NCI-H1105 (cell line): ENCODE data around the gene CEP104.

ENCODE experiments used
- DNase-seq: peaks from one replicate; lab custom pipeline; 2025; lab: John Stamatoyannopoulos, UW

The CEP104 gene

DNA sequence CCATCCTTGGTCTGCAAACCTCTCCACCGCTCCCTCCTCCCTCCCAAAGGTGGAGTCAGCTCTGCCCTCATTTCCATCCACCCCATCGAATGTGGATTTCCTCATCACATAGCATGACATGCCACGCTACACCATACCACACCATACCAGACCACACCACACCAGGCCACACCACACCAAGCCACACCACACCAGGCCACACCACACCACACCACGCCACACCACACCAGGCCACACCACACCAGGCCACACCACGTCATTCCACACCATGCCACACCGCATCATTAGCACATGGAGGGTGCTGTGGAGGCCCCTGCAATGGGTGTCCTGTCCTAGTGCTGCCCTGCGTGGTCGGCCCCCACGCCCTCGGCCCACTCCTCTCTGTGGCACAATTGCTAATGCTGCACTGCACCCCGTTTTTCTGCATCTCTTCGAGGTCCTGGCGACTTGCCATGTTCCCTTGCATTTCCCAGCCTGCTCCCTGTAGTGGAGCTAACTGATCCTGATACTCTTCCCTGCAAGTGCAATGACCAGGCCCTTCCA, 11.5 kb upstream of the CEP104 start:
- no peak for DNase-seq

- no peak for DNase-seq
These were observed 8.7 kb upstream of the CEP104 start for GRCh38 chr1:3865606-3866160.

DNA sequence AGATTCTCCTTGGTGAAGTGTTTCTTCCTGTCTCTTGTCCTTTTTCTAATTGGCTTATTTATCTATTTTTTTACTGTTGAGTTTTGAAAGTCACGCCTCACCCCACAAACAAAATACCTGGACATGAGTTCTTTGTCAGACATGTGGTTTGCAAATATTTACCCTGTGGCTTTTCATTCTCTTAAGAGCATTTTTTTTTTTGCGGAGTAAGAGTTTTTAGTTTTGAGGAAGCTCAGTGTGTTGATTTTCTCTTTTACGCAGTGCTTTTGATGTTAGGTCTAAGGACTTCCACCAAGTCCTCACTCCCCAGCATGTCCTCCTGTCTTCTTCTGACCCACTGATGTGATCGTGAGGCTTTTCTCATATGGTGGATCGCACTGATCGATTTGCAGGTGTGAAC, 7.9 kb upstream of the CEP104 start:
- no peak for DNase-seq

DNA sequence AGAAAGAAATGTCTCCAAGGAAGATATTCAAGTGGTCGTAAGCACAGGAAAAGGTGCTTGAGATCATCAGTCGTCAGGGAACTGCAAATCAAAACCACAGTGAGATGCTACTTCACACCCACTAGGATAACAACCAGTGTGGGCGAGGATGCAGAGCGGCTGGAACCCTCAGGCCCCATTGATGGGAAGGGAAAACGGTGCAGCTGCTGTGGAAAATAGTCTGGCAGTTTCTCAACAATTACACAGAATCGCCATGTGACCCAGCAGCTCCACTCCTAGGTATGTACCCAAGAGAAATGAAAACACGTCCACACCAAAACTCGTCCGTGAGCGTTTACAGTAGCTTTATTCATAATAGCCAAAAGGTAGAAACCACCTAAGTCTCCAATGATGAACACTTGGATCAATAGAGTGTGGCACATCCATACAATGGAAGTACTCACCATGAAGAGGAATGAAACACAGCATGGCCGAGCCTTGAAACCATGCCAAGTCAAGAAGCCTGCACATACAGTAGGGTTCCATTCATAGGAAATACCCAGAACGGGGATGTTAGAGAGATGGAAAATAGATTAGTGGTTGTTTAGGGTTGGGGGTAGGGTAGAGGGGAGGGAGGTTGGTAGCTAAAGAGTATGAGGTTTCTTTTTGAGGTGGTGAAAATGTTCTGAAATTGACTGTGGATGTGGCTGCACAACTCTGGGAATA, 6.4 kb upstream of the CEP104 start:
- DNase-seq = no peak

DNA sequence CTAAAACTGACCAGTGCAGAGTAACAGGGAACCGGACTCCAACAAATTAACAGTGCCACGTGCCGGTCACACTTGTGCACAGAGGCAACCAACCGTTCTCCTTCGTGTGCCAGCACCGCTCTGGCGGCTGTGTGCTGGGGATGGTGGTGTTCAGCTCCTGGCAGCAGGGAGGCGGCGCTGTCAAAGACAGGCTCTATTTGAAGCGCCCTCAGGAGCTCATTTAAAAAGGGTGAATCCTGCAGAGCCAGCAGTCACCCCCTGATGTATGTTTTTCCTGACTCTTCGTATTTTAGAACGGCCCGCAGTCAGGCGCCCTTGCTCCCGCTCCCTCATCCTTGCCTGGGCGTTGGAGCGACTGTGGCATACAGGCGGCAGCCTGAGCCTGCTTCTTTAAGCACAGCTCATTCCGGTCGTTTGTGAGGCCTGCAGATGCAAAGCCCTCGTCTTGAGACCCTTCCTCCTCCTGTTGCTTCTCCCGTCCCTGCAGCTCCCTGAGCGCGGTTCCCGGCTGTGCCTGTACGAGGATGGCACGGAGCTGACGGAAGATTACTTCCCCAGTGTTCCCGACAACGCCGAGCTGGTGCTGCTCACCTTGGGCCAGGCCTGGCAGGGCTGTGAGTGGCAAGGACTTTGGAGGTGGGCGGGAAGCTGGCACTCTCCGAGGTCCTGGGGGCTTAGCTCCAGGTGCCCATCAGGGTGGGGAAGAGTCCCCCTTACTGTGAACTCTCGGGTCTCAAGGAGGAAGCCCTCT, 1.4 kb upstream of the CEP104 start:
- DNase-seq = peak; percentile 1

GRCh38 chr1:3857791-3858129, 749 bp upstream of the CEP104 start:
- no peak for DNase-seq

DNA sequence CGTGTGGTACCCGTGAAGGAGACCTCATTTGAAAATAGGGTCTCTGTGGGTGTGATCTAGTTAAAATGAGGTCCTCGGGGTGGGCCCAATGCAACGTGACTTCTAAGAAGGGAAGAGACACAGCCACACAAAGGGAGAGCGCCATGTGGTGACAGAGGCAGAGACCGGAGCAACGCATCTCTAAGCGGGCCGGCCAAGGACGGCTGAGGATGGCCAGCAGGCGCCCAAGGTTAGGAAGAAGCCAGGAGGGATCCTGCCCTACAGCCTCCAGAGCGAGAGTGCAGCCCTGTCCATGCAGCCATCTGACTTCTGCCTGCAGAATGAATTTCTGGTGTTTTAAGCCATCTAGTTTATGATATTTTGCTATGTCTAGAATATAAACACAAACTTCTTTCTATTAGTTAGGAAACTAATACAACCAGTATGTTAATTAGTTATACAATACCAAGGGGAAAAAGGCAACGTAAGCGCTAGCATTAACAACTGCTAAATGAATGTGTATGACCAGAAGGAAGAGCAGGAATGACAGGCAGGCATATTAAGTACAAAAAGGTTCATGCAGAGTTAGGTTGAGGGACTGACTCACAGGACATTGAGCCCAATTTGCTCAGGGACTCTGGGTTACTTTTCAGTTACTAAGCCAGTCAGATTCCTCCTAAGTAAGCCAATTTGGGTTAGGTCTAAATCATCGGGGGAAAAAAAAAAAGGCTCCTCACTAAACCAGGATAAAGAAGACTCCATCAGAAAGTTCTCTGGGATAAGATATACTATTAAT, 4.1 kb downstream of the CEP104 start:
- DNase-seq = no peak

- DNase-seq = no peak
These were observed 4.9 kb downstream of the CEP104 start for GRCh38 chr1:3852091-3852490.

- DNase-seq = no peak
These were observed 5.7 kb downstream of the CEP104 start for GRCh38 chr1:3851292-3851691.

DNA sequence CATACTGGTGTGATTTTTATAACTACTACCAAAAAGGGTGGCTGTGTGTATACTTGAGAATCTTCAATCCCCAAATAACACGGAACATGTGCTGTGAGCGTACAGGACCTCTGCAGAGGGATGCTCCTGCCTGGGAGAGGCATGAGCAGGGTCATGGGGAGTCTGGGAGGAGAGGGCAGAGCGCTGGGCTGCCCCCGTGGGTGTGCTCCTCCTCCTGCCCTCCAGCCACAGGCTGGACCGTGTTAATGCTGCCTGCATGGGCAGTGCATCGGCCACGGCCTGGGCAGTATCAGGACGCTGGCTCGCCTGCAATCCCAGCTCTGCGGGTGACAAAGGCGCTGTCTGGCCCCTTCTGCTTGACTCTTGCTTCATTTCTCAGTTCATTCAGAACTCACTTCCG, 6.2 kb downstream of the CEP104 start:
- no peak for DNase-seq

DNA sequence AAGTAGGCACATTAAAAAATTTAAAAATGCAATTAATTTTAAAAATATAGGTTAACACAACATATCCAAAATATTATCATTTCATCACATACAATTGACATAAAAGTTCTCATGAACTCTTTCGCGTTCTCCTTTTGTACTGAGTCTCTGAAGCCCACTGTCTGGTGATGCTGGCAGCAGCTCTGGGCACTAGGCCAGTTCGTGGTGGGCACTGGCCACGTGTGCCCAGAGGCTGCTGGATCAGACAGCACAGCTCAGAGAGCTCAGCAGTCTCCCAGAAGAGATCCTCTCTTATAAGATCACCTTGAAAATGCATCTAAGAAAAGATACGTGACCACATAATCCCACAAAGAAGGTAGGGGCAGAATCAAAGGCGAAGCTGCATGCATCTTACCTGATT, 9.9 kb downstream of the CEP104 start:
- DNase-seq = no peak

DNA sequence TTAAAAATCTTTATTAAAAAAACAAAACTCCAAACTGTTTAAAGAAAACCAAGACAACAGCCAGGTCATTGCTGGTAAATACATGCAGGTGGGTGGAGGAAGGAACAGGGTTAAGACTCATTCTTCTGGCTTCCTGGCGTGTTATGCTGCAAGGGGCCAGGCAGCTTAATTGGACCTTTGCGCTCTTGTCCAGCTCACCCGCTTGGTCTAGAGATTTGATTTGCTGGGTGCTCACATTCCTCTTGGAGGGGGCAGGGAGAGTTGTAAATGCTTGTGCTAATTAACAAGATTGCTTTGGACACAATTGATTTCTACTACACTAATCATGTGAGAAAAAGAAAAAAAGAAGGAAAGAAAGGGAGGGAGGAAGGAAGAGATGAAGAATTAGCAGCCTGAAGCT, 10.5 kb downstream of the CEP104 start:
- no peak for DNase-seq

DNA sequence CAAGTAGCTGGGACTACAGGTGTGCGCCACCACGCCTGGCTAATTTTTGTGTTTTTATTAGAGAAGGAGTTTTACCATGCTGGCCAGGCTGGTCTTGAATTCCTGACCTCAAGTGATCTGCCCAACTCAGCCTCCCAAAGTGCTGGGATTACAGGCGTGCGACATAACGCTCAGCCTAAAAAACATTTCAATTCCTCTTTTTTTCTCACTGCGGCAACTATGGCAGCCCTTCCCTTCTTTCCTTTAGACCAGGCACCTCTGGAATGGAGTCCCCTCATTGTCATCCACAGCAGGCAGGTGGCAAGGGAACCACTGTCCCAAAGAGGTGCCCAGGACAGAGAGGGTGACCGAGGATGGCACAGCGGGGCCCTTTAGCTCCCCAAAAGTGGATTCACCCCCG, 14.1 kb downstream of the CEP104 start:
- no peak for DNase-seq

- no peak for DNase-seq
These were observed 15.5 kb downstream of the CEP104 start for GRCh38 chr1:3841491-3841890.

DNA sequence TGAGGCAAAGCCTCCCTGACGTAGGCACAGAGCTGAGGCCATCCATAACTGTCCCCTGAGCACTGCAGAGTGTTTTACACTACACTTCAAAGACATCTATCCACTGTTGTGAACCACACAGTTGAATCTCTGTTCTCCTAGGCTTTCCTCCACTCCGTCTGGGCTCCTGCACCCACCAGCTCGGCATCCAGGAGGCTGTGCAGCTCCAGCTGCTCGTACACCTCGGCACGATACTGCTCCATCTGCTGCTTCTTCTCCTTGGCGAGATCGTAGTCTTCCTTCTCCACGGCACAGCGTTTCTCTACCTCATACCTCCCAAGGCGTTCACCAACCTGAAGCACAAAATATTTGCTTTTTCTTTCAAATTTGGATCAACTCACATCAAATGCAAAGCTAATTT, 18.2 kb downstream of the CEP104 start:
- DNase-seq = no peak

GRCh38 chr1:3837685-3838084, 19.3 kb downstream of the CEP104 start:
- DNase-seq = no peak

GRCh38 chr1:3837200-3837599, 19.8 kb downstream of the CEP104 start:
- DNase-seq = no peak

- DNase-seq = no peak
These were observed 20.6 kb downstream of the CEP104 start for GRCh38 chr1:3836421-3836820.

GRCh38 chr1:3834701-3835100, 22.3 kb downstream of the CEP104 start:
- DNase-seq = no peak

GRCh38 chr1:3831689-3832088, 25.3 kb downstream of the CEP104 start:
- DNase-seq = no peak

DNA sequence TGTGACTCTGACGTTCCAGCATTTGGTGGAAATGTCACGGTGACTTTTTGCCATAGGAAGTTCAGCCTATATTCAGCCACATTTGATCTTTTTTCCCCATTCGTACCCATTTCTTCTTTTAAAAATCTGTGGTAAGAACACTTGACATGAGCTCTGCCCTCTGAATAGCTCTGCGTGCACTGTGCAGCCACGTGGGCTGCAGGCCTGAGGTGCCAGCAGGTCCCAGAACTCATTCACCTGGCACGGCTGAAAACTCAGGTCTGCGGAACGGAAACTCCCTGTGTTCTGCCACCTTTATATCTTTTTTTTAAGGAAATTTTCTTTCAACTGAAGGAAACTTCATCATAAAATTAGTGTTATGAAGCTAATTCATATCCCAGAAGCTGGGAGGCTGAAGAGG, 28.6 kb downstream of the CEP104 start:
- DNase-seq = no peak

- no peak for DNase-seq
These were observed 29.2 kb downstream of the CEP104 start for GRCh38 chr1:3827813-3828307.
